Measurements from ENCODE around the gene ANKS3. TPM values are rescaled to one million over a fixed set of nuclear protein-coding genes. Genes with fewer than 3 reads are reported as not detected.

The ANKS3 gene
- total RNA-seq, 1 experiment from 2014 or later = 26.6 TPM

- Histone ChIP-seq H3K36me3 (ENCODE audit: control insufficient read depth, insufficient read depth, low read length) (peaks cover 2% of the 10 kb centered on the region; the same call in 1 of the 2 replicates), H3K9me3 (ENCODE audit: control insufficient read depth, insufficient read depth, low read depth, low read length) (no peaks in the 10 kb centered on the region), H3K27me3 (ENCODE audit: control insufficient read depth, insufficient read depth, low read length) (no peaks in the 10 kb centered on the region), H3K4me3 (ENCODE audit: low read depth in 2 of 2, low read length in 2 of 2) (peak overlapping the region; percentile 70 to 94), H3K27ac (ENCODE audit: low read length) (peak overlapping the region; percentile 97), H3K4me1 (ENCODE audit: control insufficient read depth, insufficient read depth, low read length) (peaks cover 18% of the 10 kb centered on the region)
- intact Hi-C loops (cut with micrococcal nuclease; ENCODE audit: unreplicated experiment) (no loop called here), in situ Hi-C loops (cut with HindIII; ENCODE audit: low pct_unique_long_range_greater_than_20kb, low sequenced_read_pairs) (no loop called here)
- POLR2A ChIA-PET = no interaction called here
- TF ChIP-seq SIN3A (IDR thresholded peaks at IDR 0.05; ENCODE audit: borderline replicate concordance, insufficient read depth, low read depth, low read length) = no peak
- CTCF ChIA-PET = no interaction called here
- ATAC-seq = no peak
- TSS peak; percentile 70 for BruUV-seq (replicated peaks)
- no peak for DNase-seq (ENCODE audit: low read depth, low spot score)
Measured at GRCh38 chr16:4765511-4766474, 31.7 kb upstream of the ANKS3 start.

- no peak for ATAC-seq
- no peak overlapping the region for H3K4me3 ChIP-seq (ENCODE audit: low read depth in 2 of 2, low read length in 2 of 2)
- H3K4me1 ChIP-seq (ENCODE audit: control insufficient read depth, insufficient read depth, low read length) = peaks cover 13% of the 10 kb centered on the region
- no peak overlapping the region for H3K27ac ChIP-seq (ENCODE audit: low read length)
- ChIA-PET CTCF (no interaction called here), POLR2A (no interaction called here)
- H3K9me3 ChIP-seq (ENCODE audit: control insufficient read depth, insufficient read depth, low read depth, low read length) = no peaks in the 10 kb centered on the region
- TF ChIP-seq SIN3A (IDR thresholded peaks at IDR 0.05; ENCODE audit: borderline replicate concordance, insufficient read depth, low read depth, low read length) (no peak), POLR2AphosphoS5 (IDR thresholded peaks at IDR 0.05; ENCODE audit: low read depth, low read length) (no peak), CTCF (IDR thresholded peaks at IDR 0.05) (no peak), REST (IDR thresholded peaks at IDR 0.05; ENCODE audit: insufficient read depth in 1 of 2, low read depth in 2 of 2, low read length in 1 of 2) (no peak), TCF7L2 (IDR thresholded peaks at IDR 0.05; ENCODE audit: low read depth, low read length) (no peak)
- in situ Hi-C loops (cut with HindIII; ENCODE audit: low pct_unique_long_range_greater_than_20kb, low sequenced_read_pairs) = no loop called here
- H3K27me3 ChIP-seq (ENCODE audit: control insufficient read depth, insufficient read depth, low read length) = no peaks in the 10 kb centered on the region
- no TSS peak for BruUV-seq (replicated peaks)
- intact Hi-C loops (cut with micrococcal nuclease; ENCODE audit: unreplicated experiment) = no loop called here
- H3K36me3 ChIP-seq (ENCODE audit: control insufficient read depth, insufficient read depth, low read length) = peaks cover 2% of the 10 kb centered on the region; the same call in 1 of the 2 replicates
- DNase-seq (ENCODE audit: low read depth, low spot score) = no peak
Measured at GRCh38 chr16:4763791-4764190, 29.7 kb upstream of the ANKS3 start.

- DNase-seq (ENCODE audit: low read depth, low spot score) (no peak), ATAC-seq (no peak)
- POLR2A ChIA-PET = no interaction called here
- intact Hi-C loops (cut with micrococcal nuclease; ENCODE audit: unreplicated experiment) = no loop called here
- H3K27ac ChIP-seq (ENCODE audit: low read length) = no peak overlapping the region
- H3K27me3 ChIP-seq (ENCODE audit: control insufficient read depth, insufficient read depth, low read length) = no peaks in the 10 kb centered on the region
- no peak for TF ChIP-seq CTCF (IDR thresholded peaks at IDR 0.05)
- TF ChIP-seq POLR2AphosphoS5 (IDR thresholded peaks at IDR 0.05; ENCODE audit: low read depth, low read length) = no peak
- TF ChIP-seq TCF7L2 (IDR thresholded peaks at IDR 0.05; ENCODE audit: low read depth, low read length) = no peak
- no peak for TF ChIP-seq REST (IDR thresholded peaks at IDR 0.05; ENCODE audit: insufficient read depth in 1 of 2, low read depth in 2 of 2, low read length in 1 of 2)
- no peak for TF ChIP-seq SIN3A (IDR thresholded peaks at IDR 0.05; ENCODE audit: borderline replicate concordance, insufficient read depth, low read depth, low read length)
- in situ Hi-C loops (cut with HindIII; ENCODE audit: low pct_unique_long_range_greater_than_20kb, low sequenced_read_pairs) = no loop called here
- no peaks in the 10 kb centered on the region for H3K9me3 ChIP-seq (ENCODE audit: control insufficient read depth, insufficient read depth, low read depth, low read length)
- H3K4me3 ChIP-seq (ENCODE audit: low read depth in 2 of 2, low read length in 2 of 2) = no peak overlapping the region
- peaks cover 2% of the 10 kb centered on the region; the same call in 1 of the 2 replicates for H3K36me3 ChIP-seq (ENCODE audit: control insufficient read depth, insufficient read depth, low read length)
- CTCF ChIA-PET = no interaction called here
- no TSS peak for BruUV-seq (replicated peaks)
- peaks cover 8% of the 10 kb centered on the region for H3K4me1 ChIP-seq (ENCODE audit: control insufficient read depth, insufficient read depth, low read length)
Measured at GRCh38 chr16:4762205-4762604, 28.1 kb upstream of the ANKS3 start.

Measured in Panc1 (cell line).